KOPT-K1 (cell line): Measurements from ENCODE around the gene LGALS3BP.

ENCODE experiments used
- H3K27ac ChIP-seq: fragments of 200-600 bp; sonication (generic); 2 replicates; pipeline ENCODE4 v1.5.1; 2016; ENCODE audit warnings: antibody characterized with exemption, mild to moderate bottlenecking, low read depth, low read length; ENCODE audit not compliant: poor library complexity, severe bottlenecking
- H3K36me3 ChIP-seq: fragments of 200-600 bp; sonication (generic); 2 replicates; pipeline ENCODE4 v1.5.1; 2017; ENCODE audit warnings: antibody characterized with exemption, mild to moderate bottlenecking, low read length, moderate library complexity; ENCODE audit not compliant: insufficient read depth
- H3K9me3 ChIP-seq: fragments of 200-600 bp; sonication (generic); 2 replicates; pipeline ENCODE4 v1.5.1; 2017; ENCODE audit warnings: antibody characterized with exemption, low read length, mild to moderate bottlenecking; ENCODE audit not compliant: insufficient read depth, poor library complexity, severe bottlenecking

The LGALS3BP gene

GRCh38 chr17:78935419-78936323 lies 44.1 kb downstream of the LGALS3BP start:
- no peaks in the 10 kb centered on the region for H3K36me3 ChIP-seq
- H3K9me3 ChIP-seq, result no peaks in the 10 kb centered on the region
- H3K27ac ChIP-seq, result no peak overlapping the region

DNA sequence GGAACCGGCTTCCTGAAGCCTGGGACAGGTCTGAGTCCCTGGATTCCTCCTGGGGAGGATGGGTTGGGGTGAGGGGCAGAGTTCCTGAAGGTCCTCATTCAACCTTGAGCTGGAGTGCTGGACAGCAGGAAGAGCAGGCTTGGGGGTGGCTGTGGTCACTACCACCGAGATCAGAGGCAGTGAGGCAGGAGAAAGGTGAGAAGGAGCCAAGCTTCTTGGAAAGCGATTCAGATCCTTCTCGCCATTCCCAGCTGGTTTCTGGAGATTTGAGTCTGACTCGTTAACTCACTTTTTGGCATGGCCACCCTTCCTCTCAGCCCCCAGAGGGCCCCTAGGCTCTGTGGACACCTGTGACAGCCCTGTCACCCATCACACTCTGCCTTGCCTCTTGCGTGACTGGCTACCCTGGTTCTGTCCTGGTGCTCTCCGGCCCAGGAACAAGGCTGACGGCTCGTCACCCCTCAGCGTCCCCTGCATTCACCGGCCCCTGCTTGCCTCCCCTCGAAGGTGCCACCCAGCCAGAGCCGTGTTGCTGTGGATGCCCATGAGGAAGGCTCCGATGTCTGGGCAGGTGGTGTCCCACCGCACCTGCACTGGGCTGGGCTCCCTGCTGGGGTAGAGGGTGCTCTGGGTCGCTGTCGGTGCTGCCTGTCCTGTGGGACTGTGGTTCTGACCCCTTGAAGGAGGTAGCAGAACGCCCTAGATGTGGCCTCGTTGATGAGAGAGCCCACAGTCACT lies 44.9 kb downstream of the LGALS3BP start:
- no peak overlapping the region for H3K27ac ChIP-seq
- H3K36me3 ChIP-seq, result no peaks in the 10 kb centered on the region
- no peaks in the 10 kb centered on the region for H3K9me3 ChIP-seq

DNA sequence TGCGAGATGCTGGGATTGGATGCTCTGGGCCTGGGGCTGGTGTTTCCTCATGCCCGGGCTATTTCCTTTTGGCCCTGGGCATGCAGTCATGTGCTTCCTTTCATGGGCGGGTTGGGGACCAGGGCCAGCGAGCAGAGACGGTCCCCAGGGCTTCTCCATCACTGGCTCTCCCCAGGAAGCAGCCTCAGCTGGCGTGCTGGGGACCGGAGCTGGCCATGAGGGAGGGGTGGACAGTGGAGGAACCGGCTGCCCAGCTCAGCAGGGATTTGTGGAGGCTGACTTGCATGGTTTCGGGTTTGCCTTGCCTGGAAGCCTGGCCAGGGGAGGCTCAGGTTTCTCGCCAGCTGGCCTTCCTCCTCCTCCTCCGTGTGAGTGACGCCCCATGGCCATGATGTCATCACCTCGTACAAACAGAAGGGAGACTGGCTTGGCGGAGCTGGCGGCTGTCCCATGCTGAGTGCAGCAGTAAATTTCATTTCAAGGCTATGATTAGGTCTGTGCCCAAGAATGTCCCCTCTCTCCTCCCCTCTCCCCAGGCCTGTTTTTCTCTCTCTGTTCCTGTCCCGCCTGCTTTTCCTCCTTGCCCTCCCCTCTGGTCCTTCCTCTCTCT lies 45.7 kb downstream of the LGALS3BP start:
- Histone ChIP-seq H3K36me3 (no peaks in the 10 kb centered on the region), H3K9me3 (no peaks in the 10 kb centered on the region), H3K27ac (no peak overlapping the region)

DNA sequence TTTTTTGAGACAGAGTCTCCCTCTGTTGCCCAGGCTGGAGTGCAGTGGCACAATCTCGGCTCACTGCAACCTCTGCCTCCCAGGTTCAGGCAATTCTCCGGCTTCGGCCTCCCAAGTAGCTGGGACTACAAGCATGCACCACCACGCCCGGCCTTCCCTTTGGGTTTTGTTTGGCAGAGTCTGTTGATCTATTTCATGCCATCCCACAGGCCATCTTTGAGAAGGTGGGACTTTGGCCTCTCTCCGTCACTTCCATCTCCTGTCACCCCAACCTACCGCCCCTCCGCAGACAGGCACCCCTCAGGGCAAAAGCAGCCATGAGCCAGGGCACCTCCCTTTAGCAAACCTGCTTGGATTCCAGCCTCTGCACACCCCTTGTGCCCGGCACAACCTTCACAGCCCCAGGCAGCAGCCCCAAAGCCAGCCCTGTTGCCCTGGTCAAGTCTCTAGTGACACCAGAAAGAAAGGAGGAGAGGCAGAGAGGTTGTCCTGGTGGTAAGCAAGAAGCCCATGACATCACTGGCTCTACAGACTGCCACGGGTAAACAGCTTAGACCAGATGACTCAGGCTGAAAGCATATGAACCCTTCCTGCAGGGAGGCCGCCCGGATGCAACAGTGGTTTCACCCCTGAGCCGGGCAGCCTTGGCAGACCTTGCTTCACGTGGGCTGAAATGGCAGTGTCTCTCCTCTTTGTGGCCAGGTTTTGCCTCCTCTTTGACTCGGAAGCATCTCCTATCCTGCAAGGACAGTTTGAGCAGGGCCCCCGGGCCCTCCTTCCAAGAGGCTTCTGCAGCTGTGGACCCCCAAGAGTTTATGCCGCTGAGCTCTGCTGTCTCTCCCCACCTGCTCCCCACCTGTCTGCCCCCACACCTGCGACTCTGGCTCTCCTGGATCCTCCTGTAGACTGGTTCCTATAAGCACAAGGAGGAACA lies 46.4 kb downstream of the LGALS3BP start:
- no peak overlapping the region for H3K27ac ChIP-seq
- H3K9me3 ChIP-seq, result no peaks in the 10 kb centered on the region
- H3K36me3 ChIP-seq, result no peaks in the 10 kb centered on the region

DNA sequence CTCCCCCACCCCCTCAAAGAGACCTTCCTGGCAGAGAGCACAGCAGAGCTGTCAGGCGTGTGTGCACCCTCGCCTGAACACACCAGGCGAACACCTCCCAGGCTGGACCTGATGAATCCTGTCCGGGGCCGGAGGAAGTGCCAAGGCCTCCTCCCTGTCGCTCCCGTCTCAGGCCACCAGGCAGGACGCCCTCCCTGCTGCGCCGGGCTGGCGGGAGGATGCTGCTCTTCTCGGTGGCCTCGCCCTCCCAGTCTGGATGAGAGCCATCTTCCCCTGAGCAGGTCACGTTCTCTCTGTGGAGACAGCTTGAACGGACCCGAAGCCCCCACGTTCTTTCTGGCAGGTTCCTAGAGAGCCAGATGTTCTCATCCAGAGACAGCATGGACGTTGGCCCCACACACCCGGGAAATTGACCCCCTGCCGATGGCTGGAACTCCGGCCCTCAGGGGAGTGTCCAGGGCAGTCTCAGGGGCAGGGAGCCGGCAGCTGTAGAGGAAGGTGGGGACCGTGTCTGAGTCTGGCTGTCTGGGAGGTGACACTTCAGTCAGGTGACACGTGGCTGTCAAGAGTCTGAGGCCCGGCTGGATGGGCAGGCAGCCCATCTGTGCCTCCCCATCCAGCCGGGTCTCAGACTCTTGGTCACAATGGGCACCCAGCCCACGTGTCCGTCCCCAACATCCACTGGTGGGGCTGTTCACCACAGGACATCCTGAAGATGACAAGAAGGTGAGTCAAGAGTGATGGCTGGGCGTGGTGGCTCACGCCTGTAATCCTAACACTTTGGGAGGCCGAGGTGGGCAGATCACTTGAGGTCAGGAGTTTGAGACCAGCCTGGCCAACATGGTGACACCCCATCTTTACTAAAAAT lies 49.6 kb downstream of the LGALS3BP start:
- H3K27ac ChIP-seq, result no peak overlapping the region
- H3K9me3 ChIP-seq, result no peaks in the 10 kb centered on the region
- H3K36me3 ChIP-seq, result no peaks in the 10 kb centered on the region

DNA sequence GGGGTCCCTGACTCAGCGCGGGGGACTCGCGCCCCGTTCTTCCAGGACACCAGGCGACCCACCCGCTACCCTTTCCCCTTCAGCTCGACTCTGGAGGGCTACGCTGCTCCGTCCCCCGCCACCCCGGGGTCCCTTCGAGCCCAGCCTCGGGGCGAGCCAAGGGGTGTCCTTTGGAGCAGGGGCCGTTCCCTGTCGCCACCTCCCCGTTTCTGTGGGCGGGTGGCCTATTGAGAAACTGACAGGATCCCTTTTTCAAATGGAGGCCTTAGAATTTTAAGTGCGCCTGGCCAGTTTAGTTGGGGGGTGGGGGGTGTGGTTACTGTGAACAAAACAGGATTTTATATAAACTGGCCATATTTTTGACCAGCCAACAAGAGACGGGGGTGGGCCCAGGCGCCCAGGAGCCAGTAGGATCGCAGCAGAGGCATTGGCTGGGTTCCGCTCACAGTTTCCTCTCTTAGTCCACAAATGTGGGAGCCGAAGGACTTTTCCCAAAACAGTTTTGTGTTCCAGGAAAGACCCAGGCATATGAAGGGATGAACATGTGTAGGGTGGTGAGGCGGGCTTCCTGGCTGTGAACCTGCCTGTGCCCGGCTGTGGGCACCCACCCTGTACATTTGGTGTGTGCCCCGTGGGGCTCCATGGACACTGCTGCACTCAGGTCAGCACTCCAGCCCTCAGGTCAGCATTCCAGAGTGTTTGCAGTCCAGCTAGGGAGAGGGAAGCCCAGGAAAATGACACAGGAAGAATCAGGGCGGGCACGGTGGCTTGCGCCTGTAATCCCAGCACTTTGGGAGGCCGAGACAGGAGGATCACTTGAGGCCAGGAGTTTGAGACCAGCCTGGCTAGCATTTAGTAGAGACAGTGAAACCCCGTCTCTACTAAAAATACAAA lies 53.8 kb downstream of the LGALS3BP start:
- no peaks in the 10 kb centered on the region for H3K9me3 ChIP-seq
- H3K36me3 ChIP-seq, result no peaks in the 10 kb centered on the region
- no peak overlapping the region for H3K27ac ChIP-seq

DNA sequence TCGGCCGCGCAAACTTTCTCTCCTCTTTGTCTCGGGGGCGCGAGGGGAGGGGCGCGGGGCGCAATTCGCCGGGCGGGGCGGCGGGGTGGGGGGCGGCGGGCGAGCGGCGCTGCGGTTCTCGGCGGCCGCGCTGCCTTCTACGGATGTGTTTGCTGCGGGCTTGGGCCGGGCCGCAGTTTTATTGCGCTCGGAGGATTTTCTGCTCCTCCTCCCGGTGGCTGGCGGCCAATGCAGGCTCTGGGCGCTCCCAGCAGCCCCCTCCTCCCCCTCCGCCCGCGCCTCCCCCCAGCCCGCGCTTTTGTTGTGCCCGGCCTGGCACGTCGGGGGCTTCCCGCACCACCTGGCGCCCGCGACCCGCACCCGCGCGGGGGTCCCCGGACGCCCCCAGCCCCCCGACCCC lies 54.5 kb downstream of the LGALS3BP start, which contains the start of gene TIMP2:
Gene TIMP2, minus strand, starts transcription at position 154 of the 400 bp plus-strand sequence. CDS start 299 bp downstream, outside the sequence.
- Histone ChIP-seq H3K9me3 (no peaks in the 10 kb centered on the region), H3K36me3 (no peaks in the 10 kb centered on the region), H3K27ac (no peak within 1 kb of the TSS)

- no peaks in the 10 kb centered on the region for H3K36me3 ChIP-seq
- no peak overlapping the region for H3K27ac ChIP-seq
Observed at GRCh38 chr17:78924481-78925151, 55.1 kb downstream of the LGALS3BP start.

GRCh38 chr17:78923660-78924453 lies 55.9 kb downstream of the LGALS3BP start:
- Histone ChIP-seq H3K36me3 (no peaks in the 10 kb centered on the region), H3K9me3 (no peaks in the 10 kb centered on the region), H3K27ac (no peak overlapping the region)

More at GRCh38 chr17:78924481-78925151, 55.1 kb downstream of the LGALS3BP start:
- no peaks in the 10 kb centered on the region for H3K9me3 ChIP-seq

DNA sequence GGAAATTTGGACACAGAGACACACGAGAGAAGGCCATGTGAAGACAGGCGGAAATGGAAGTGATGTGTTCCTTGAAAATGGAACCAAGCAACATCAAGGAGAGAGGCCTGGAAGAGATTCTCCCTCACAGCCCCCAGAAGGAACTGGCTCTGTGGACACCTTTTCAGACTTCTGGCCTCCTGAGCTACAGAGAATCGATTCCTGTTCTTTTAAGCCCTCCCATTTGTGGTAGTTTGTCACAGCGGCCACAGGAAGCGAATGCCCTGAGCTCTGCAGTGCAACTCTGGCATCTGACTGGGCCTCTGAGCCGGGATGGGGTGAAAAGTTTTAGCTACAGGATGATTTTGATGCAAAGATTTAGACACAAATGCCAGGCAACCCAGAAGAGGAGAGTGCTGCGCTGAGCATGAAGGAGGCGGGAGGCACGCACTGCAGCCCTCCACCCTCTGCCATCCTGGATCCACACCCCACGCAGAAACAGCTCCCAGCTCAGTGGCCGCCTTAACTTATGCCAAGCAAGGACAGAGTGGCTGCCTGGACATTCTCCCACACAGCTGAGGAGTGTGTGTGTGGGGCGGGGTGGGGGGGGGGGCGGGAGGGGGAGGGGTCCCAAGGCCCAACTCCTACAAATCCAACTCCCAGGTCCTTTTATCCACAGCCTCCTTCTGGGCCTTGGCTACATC lies 56.8 kb downstream of the LGALS3BP start:
- no peak overlapping the region for H3K27ac ChIP-seq
- H3K36me3 ChIP-seq, result no peaks in the 10 kb centered on the region
- no peaks in the 10 kb centered on the region for H3K9me3 ChIP-seq

DNA sequence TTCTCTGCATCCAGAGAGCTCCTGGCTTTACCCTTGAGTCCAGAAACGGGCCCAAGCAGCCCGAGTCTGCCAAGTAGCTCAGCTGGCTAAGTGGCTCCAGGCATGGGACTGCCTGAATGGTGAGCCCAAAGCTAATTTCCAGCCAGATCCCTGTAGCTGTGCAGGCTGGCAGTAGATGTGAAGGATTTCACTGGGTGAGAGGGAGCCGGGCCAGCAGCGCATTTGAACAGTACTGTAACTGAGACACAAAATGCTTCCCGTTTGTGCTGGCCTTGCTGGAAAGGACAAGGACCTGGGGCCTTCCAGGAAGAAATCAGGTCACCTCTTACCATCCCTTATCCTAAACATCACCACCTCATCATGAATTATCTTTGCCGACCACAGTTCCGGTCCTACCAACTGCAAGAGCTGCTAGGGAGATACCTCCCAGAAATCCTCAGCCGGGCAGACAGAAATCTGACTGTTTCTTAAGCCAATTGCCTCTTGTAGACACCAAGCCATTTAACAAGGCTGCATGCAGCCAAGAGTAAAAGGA lies 58.2 kb downstream of the LGALS3BP start:
- H3K27ac ChIP-seq, result no peak overlapping the region
- H3K36me3 ChIP-seq, result no peaks in the 10 kb centered on the region
- no peaks in the 10 kb centered on the region for H3K9me3 ChIP-seq
